AG10803 (cell line): ENCODE data around the gene GATB.

Experiments used
- DNase-seq: peaks from one replicate; pipeline ENCODE4 v3.0.0; 2010; ENCODE audit warnings: low read depth
- H3K4me3 ChIP-seq: 2 replicates; pipeline ENCODE4 v1.5.1; 2011; ENCODE audit warnings: mild to moderate bottlenecking, low read length, control low read depth
- CTCF ChIP-seq: conservative IDR thresholded peaks from 2 replicates; pipeline ENCODE4 v1.5.1; 2011; ENCODE audit warnings: mild to moderate bottlenecking, low read length, control low read depth, inconsistent platforms

Gene GATB

DNA sequence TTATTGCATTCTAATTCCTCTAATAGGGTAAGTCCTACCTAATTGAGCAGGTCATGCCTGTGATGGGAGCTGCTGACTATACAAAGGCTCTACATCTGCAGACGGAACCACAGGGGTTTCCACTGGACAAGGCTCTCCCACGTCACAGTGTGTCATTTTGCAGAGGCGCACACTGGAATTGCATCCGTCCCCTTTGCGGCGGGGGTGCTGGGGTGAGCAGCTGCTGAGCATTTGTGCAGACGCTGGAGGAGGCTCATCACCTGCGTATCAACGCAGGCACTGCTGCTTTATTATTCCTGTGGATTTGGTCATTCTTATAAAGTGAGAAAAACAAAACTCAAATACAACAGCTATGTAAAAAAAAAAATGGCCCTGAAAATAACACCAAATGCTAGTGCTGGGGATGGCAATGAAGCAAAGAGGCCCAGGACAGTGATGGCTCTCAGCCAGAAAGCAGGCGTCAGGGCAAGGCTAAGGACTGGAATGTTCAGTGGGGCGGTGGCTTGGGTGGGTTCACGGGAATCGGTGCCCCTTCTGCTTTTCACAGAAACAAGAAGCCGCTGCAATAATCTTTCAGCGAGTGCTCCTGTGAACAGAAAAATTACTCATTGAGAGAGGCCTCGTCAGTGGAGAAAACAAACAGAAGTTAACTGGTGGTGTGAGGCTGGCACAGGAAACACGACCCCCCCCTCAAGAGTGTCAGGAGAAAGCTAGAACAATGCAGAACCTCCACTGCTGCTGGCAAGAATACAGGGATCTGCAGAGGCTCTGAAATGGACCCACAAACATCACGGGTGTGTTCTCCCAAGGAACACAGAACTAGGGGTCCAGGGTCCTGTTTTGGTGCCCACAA is 67.8 kb downstream of the GATB start:
- no peak for DNase-seq
- no peak for TF ChIP-seq CTCF
- H3K4me3 ChIP-seq = no peak overlapping the region

DNA sequence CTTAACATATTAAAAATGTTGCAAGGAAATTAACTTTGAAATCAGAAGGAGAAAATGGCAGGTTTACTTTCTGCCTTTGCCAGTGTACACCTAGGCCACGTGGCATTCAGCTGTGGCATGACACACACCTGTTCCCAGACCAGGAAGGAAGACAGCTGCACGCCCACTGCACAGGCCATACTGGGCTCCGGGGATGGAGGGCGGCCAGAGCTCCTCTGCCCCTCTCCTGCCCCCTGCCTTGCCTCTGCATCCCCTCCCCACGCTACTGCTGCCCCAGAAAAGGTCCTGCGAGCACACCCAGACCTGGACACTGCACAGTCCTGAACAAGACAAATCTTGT is 68.4 kb downstream of the GATB start:
- DNase-seq = no peak
- no peak for TF ChIP-seq CTCF
- H3K4me3 ChIP-seq = no peak overlapping the region

DNA sequence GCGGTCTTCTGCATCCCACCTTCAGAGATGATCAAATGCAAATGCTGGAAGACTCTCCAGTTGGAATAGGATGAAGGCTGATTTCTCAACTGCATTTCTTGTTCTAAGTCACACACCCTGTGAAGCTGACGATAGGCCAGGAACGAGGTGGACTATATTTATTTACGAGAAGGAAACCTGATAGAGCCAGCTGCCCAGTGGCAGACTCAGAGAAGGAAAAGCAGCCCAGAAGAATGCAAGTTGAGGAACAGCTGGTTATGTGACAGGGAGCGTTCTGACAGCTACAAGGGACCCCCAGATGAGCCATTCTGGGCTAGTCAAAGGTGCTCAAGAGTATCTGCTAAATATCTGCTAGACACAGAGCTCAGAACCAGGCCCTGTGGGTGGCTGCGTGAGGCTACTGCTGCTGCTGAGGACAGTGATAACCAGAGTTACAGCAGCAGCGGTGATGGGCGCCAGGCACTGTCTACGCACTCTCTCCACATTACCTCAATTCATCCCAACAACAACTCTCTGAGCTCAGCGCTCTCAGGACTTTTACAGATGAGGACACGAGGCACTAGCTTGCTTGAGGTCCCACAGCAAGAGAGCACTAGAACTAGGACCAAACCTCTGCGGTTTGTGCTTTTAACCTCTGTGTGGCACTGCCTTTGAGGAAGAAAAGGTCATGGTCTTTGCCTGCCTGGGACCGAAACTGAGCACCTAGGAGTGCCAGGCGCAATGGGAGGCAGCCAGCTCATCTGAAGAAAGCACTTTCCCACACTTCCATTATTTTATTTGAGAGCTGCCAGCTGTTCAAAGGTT is 69.0 kb downstream of the GATB start:
- no peak for TF ChIP-seq CTCF
- DNase-seq = peak; percentile 14
- H3K4me3 ChIP-seq = no peak overlapping the region

GRCh38 chr4:151690876-151691275 is 69.9 kb downstream of the GATB start:
- no peak for TF ChIP-seq CTCF
- peak overlapping the region; percentile 7 for H3K4me3 ChIP-seq
- peak; percentile 77 for DNase-seq

DNA sequence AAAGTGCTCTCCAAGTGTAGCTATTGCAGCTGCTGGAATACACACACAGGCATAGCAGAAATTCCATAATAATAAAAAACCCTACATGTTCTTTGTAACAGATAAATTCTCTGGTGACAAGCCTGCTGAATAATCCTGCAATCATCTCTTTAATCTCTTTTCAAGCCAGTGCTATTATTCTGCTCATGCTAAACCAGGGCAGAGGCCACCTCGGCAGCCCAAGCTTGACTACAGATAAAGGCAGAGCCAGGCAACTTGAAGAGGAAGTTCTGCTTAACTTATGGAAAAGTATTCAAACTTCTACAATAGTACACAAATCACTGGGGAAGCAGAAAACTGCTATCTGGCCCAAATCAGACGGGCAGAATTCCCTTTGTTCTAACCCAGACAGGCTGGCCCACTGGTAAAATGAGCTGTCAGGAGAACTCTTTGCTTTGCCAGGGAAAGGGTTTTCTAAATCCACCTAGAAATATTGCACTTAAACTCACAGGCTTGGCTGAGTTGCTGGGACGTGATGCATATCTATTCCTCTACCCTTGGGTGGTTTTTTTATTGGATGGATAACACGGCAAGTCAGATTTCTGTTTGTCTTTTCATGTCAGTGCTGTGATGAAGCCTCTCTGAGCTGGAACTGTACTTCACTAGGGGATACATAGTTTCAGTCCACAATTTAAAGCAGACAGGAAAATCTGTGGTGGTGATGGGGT is 70.5 kb downstream of the GATB start:
- peak; percentile 77 for DNase-seq
- no peak for TF ChIP-seq CTCF
- peak overlapping the region; percentile 7 for H3K4me3 ChIP-seq

GRCh38 chr4:151689211-151689991 is 71.4 kb downstream of the GATB start:
- no peak for DNase-seq
- no peak overlapping the region for H3K4me3 ChIP-seq
- no peak for TF ChIP-seq CTCF
